GM13976 (cell line): ENCODE measurements around the gene SCCPDH.

Experiments
- DNase-seq: peaks from one replicate; pipeline ENCODE4 v3.0.0; 2012; ENCODE audit warnings: low spot score
- in situ Hi-C: fragments of 300-500 bp; cut with MboI; formaldehyde crosslinking; loops from one replicate; pipeline ENCODE4 v1.12.0; 2022; ENCODE audit warnings: low sequenced_read_pairs, mixed read lengths, inconsistent platforms; ENCODE audit not compliant: unreplicated experiment
- TF ChIP-seq, protein P1 (sequence below): IDR thresholded peaks from 2 replicates; pipeline ENCODE4 v1.5.1; 2012; ENCODE audit warnings: borderline replicate concordance, mild to moderate bottlenecking; ENCODE audit not compliant: insufficient read depth; ENCODE audit errors: extremely low read depth, missing control alignments, control extremely low read depth

Gene SCCPDH

DNA sequence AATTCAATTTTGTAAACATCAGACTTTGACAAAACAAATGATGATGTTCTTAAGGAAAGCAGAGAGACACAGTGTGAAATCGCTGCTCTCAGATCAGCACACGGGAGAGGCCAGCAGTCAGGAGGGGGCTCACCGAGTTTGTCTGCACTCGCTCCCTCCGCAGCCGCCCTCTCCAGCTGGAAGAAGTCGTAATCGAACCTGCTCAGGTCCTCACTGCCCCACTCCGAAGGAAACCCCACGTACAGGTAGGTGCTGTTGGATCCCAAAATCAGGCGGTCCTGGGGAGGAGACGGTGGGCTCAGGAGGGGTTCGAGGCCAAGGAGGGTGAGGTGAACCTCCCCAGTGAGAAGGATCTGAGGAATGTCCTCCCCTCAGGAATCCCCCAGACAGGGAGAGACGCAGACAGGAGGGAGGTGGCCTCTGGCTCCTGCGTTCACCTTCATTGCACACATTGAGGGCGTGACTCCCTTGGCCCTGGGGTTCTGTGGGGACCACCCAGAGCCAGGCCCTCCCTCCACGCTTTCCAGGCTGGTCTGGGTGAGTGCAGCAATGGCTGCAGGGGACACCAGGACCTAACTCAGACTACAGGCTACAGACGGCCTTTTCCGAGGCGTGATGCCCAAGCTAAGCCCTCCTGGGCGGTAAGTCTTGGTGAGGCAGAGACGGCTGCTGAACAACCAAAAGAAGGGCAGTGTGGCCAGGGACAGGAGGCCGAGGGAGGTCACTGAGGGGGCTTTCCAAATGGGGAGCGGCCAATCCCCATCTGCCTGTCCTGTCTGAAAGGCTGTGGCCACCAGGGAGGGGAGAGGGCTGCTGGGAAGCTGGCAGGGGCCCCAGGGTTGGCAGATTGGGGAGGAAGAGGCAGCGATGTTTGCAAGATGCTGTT, 65.5 kb downstream of the SCCPDH start:
- DNase-seq = no peak
- TF ChIP-seq, protein P1, sequence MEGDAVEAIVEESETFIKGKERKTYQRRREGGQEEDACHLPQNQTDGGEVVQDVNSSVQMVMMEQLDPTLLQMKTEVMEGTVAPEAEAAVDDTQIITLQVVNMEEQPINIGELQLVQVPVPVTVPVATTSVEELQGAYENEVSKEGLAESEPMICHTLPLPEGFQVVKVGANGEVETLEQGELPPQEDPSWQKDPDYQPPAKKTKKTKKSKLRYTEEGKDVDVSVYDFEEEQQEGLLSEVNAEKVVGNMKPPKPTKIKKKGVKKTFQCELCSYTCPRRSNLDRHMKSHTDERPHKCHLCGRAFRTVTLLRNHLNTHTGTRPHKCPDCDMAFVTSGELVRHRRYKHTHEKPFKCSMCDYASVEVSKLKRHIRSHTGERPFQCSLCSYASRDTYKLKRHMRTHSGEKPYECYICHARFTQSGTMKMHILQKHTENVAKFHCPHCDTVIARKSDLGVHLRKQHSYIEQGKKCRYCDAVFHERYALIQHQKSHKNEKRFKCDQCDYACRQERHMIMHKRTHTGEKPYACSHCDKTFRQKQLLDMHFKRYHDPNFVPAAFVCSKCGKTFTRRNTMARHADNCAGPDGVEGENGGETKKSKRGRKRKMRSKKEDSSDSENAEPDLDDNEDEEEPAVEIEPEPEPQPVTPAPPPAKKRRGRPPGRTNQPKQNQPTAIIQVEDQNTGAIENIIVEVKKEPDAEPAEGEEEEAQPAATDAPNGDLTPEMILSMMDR = no peak
- in situ Hi-C loops = no loop called here

DNA sequence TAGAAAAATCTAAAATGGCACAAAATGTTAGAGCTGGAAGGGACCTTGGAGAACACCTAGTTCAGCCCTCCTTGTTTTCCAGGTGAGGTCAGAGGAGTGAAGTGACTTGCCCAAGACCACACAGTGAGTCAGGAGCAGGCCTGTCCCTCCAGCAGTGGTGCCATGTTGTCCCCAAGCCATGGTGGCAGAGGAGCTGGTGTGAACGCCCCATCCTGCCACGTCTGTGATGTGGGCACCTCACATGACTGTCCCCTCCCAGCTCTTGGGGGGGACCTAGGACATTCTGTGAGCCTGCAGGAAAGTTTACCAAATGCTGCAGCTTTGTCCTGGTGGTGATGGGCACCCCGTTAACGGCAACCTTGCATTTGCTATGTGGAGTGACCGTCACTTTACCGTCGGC, 66.2 kb downstream of the SCCPDH start:
- TF ChIP-seq, protein P1 = no peak
- in situ Hi-C loops = no loop called here
- no peak for DNase-seq

DNA sequence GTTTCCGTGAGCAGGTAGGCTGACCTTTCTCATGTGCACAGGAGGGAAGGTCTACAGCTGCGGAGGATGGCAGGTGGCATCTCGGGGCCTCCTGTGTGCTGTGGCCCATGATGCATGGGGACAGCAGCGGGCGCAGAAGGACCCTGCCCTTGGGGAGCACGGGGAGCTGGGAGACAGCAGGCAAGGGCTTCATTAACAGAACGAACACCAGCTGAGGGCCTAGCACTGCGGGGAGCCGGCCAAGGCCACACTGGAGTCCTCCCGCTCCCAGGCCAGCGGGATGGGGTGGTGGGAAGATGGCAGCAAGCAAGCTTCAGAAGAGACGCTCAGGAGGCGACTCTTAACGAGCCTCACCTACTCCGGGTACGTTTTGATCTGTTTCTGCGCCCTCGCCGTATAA, 66.6 kb downstream of the SCCPDH start:
- in situ Hi-C loops = no loop called here
- TF ChIP-seq, protein P1 = no peak

DNA sequence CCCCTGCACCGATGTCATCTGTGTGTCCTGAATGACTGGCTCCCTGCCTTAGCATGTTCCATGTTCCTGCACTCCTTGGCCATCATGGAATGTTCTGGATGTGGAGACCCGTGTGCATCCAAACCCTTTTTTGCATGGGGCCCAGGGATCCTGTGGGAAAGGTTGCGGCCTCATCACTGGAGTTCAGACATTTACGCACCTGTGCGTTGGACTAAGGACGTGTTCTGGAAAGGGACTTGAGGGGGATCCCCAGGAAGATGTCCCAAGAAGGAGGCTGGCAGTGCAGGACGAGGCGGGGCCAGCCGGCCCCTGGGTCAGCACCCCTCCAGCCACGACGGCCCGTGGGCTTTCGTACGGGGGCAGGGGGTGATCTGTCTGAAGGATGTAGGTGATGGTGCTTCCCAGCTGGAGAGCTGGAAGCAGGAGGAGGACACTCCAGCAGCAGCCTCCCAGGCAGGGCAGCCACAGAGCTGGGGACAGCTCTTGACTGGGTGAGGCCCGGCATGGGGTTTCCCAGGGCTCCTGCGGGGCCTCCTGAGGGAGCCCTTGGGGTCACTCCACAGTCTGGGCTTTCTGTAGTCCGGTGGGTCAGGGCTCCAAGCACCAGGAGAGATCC, 67.2 kb downstream of the SCCPDH start:
- no peak for DNase-seq
- in situ Hi-C loops = no loop called here
- TF ChIP-seq, protein P1 = no peak

More for the DNA sequence above, 66.6 kb downstream of the SCCPDH start:
- DNase-seq = no peak

DNA sequence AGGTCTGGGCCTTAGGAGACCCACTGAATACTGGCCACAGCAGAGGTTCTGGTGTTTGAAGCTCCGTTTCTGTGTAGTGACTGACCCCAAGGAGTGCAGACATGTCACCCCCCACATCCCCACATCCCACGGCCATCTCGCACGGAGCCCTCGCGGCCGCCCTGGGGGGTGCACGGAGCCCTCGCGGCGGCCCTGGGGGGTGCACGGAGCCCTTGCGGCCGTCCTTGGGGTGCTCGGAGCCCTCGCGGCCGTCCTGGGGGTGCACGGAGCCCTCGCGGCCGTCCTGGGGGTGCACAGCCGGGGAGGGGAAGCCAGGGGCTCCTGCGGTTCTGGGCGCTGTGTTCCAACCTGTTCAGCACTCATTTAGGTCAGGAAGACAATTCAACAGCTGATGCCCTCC, 68.4 kb downstream of the SCCPDH start:
- TF ChIP-seq, protein P1 = no peak
- in situ Hi-C loops = no loop called here
- DNase-seq = no peak

DNA sequence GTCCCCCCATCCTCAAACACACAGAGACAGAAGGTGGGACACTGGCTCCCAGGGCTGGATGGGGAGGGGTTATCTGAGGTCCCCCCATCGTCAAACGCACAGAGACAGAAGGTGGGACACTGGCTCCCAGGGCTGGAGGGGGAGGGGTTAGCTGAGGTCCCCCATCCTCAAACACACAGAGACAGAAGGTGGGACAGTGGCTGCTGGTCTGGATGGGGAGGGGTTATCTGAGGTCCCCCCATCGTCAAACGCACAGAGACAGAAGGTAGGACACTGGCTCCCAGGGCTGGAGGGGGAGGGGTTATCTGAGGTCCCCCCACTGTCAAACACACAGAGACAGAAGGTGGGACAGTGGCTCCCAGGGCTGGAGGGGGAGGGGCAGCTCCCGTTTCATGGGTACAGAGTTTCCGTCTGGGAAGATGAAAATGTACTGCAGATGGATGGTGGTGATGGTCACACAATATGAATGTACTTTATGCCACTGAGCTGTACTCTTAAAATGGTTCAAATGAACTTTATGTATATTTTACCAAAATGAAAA, 69.2 kb downstream of the SCCPDH start:
- in situ Hi-C loops = no loop called here
- DNase-seq = no peak
- TF ChIP-seq, protein P1 = no peak
